MCF 10A (cell line): ENCODE data around the gene SRSF9. TPM values are rescaled to one million over a fixed set of nuclear protein-coding genes. Genes with fewer than 3 reads are reported as not detected.

Experiments used
- BruUV-seq: library from RNA; stranded (reverse); fragments of 400-500 nt; replicated peaks from 2 replicates; lab custom pipeline; 2021; lab: Mats Ljungman, UMichigan
- CTCF ChIA-PET: fragments of 300-600 bp; sonication (Branson Sonifier 250); formaldehyde crosslinking; extraction: SDS; loops from one replicate; lab custom pipeline; 2021; ENCODE audit warnings: antibody characterized with exemption, inconsistent platforms; lab: Yijun Ruan, JAX
- POLR2A ChIA-PET: fragments of 300-600, 350-650 bp; sonication (Branson Sonifier 250); formaldehyde crosslinking; extraction: SDS; loops from one replicate; lab custom pipeline; 2020; ENCODE audit warnings: antibody characterized with exemption, inconsistent platforms; lab: Yijun Ruan, JAX
- DNase-seq: peaks from one replicate; pipeline ENCODE4 v3.0.0-alpha.2; 2018; ENCODE audit not compliant: unreplicated experiment
- H3K27ac Mint-ChIP-seq: one replicate; pipeline ENCODE4 v1.8.0; 2022; ENCODE audit warnings: mild to moderate bottlenecking, low read depth, mixed read lengths; ENCODE audit not compliant: unreplicated experiment
- H3K27me3 Mint-ChIP-seq: one replicate; pipeline ENCODE4 v1.8.0; 2022; ENCODE audit warnings: mixed read lengths; ENCODE audit not compliant: insufficient read depth, unreplicated experiment
- H3K36me3 Mint-ChIP-seq: one replicate; pipeline ENCODE4 v1.8.0; 2022; ENCODE audit warnings: mild to moderate bottlenecking, moderate library complexity, mixed read lengths; ENCODE audit not compliant: insufficient read depth, unreplicated experiment
- H3K4me1 Mint-ChIP-seq: one replicate; pipeline ENCODE4 v1.8.0; 2022; ENCODE audit warnings: mixed read lengths; ENCODE audit not compliant: insufficient read depth, unreplicated experiment
- H3K4me3 Mint-ChIP-seq: one replicate; pipeline ENCODE4 v1.8.0; 2022; ENCODE audit warnings: mild to moderate bottlenecking, moderate library complexity, mixed read lengths; ENCODE audit not compliant: unreplicated experiment
- H3K9me3 Mint-ChIP-seq: one replicate; pipeline ENCODE4 v1.8.0; 2022; ENCODE audit warnings: mixed read lengths; ENCODE audit not compliant: unreplicated experiment
- intact Hi-C: fragments of 100-400 bp; cut with micrococcal nuclease; formaldehyde crosslinking; loops from 2 replicates; pipeline ENCODE4 v1.14.1; 2022
- total RNA-seq: library from RNA; stranded (reverse); gene quantifications from 2 replicates; pipeline ENCODE4 v1.2.3, GENCODE V29; 2022
- TF ChIP-seq, protein P1 (sequence below): fragments of 200-600 bp; IDR thresholded peaks from one replicate; pipeline ENCODE4 v1.8.0; 2022; ENCODE audit warnings: antibody characterized with exemption, mild to moderate bottlenecking; ENCODE audit not compliant: unreplicated experiment

Gene SRSF9
- total RNA-seq, 1 experiment from 2014 or later, result 193 TPM

- ChIA-PET CTCF (no interaction called here), POLR2A (interaction anchor here (0.6 kb wide), 1 partner anchor 9 kb away, joined by 3 read pairs; no protein-coding TSS in a partner anchor)
- intact Hi-C loops, result no loop called here
- H3K36me3 Mint-ChIP-seq, result no peaks in the 10 kb centered on the region
- H3K4me1 Mint-ChIP-seq, result no peaks in the 10 kb centered on the region
- TF ChIP-seq, protein P1, sequence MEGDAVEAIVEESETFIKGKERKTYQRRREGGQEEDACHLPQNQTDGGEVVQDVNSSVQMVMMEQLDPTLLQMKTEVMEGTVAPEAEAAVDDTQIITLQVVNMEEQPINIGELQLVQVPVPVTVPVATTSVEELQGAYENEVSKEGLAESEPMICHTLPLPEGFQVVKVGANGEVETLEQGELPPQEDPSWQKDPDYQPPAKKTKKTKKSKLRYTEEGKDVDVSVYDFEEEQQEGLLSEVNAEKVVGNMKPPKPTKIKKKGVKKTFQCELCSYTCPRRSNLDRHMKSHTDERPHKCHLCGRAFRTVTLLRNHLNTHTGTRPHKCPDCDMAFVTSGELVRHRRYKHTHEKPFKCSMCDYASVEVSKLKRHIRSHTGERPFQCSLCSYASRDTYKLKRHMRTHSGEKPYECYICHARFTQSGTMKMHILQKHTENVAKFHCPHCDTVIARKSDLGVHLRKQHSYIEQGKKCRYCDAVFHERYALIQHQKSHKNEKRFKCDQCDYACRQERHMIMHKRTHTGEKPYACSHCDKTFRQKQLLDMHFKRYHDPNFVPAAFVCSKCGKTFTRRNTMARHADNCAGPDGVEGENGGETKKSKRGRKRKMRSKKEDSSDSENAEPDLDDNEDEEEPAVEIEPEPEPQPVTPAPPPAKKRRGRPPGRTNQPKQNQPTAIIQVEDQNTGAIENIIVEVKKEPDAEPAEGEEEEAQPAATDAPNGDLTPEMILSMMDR, result no peak
- H3K9me3 Mint-ChIP-seq, result no peaks in the 10 kb centered on the region
- DNase-seq, result no peak
- no peaks in the 10 kb centered on the region for H3K27me3 Mint-ChIP-seq
- H3K4me3 Mint-ChIP-seq, result no peak overlapping the region
- BruUV-seq, result no TSS peak
- H3K27ac Mint-ChIP-seq, result no peak overlapping the region
Measured at GRCh38 chr12:120413901-120414695, 55.5 kb downstream of the SRSF9 start.

DNA sequence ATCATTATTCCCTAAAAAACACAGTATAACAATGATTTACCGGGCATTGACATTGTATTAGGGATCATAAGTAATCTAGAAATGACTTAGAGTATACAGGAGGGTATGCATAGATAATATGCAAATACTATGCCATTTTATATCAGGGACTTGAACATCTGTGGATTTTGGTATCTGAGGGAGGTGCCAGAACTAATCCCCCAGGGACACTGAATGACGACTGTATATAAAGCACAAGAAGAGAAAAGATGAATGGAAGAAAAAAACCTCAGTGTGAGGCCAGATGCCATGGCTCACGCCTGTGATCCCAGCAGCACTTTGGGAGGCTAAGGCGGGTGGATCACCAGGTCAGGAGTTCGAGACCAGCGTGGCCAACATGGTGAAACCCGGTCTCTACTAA lies 57.1 kb downstream of the SRSF9 start:
- H3K4me3 Mint-ChIP-seq, result no peak overlapping the region
- POLR2A ChIA-PET, result interaction anchor here (1.2 kb wide), 1 partner anchor 32 kb away, joined by 3 read pairs; no protein-coding TSS in a partner anchor
- no peaks in the 10 kb centered on the region for H3K4me1 Mint-ChIP-seq
- intact Hi-C loops, result no loop called here
- no peak for DNase-seq
- no peaks in the 10 kb centered on the region for H3K9me3 Mint-ChIP-seq
- BruUV-seq, result no TSS peak
- no peaks in the 10 kb centered on the region for H3K27me3 Mint-ChIP-seq
- H3K27ac Mint-ChIP-seq, result no peak overlapping the region
- CTCF ChIA-PET, result interaction anchor here (0.6 kb wide), 1 partner anchor 57 kb away, joined by 3 read pairs; no protein-coding TSS in a partner anchor
- TF ChIP-seq, protein P1, result no peak
- H3K36me3 Mint-ChIP-seq, result no peaks in the 10 kb centered on the region

Other genes with a start within 250 kb of the SRSF9 start
- 216 and 256 TPM in 2 replicates for gene PXN, start 204.0 kb downstream of the SRSF9 start, total RNA-seq
- gene RNU4-2, start 177.8 kb downstream of the SRSF9 start, total RNA-seq, result 2,753 and 3,369 TPM in 2 replicates
- gene RNU4-1, start 176.5 kb downstream of the SRSF9 start, total RNA-seq, result 1,764 and 2,069 TPM in 2 replicates
- gene SIRT4, start 167.4 kb downstream of the SRSF9 start, total RNA-seq, result 0.61 TPM in 1 of 2 replicates, not detected in the other
- not detected in 2 replicates for gene PLA2G1B, start 142.0 kb downstream of the SRSF9 start, total RNA-seq
- gene MSI1, start 100.6 kb downstream of the SRSF9 start, total RNA-seq, result not detected in 2 replicates
- gene COX6A1, start 31.6 kb downstream of the SRSF9 start, total RNA-seq, result 475 and 518 TPM in 2 replicates
- gene TRIAP1, start 23.4 kb downstream of the SRSF9 start, total RNA-seq, result 48.4 and 50.2 TPM in 2 replicates
- 29.7 and 32.1 TPM in 2 replicates for gene GATC, start 23.3 kb downstream of the SRSF9 start, total RNA-seq
- 247 and 351 TPM in 2 replicates for gene DYNLL1, start 26.4 kb upstream of the SRSF9 start, total RNA-seq
- gene COQ5, start 59.4 kb upstream of the SRSF9 start, total RNA-seq, result 21.5 and 22.9 TPM in 2 replicates
- 166 and 222 TPM in 2 replicates for gene RNF10, start 64.6 kb upstream of the SRSF9 start, total RNA-seq
- 24.3 and 29.9 TPM in 2 replicates for gene POP5, start 111.7 kb upstream of the SRSF9 start, total RNA-seq
- gene CABP1, start 170.9 kb upstream of the SRSF9 start, total RNA-seq, result not detected in 2 replicates
- gene MLEC, start 217.4 kb upstream of the SRSF9 start, total RNA-seq, result 107 and 144 TPM in 2 replicates
- gene UNC119B, start 240.7 kb upstream of the SRSF9 start, total RNA-seq, result 31.0 and 34.7 TPM in 2 replicates